Measurements from ENCODE around the gene FSTL4. TPM values are rescaled to one million over a fixed set of nuclear protein-coding genes. Genes with fewer than 3 reads are reported as not detected.

Gene FSTL4
- total and polyA plus RNA-seq, 2 of the 13 experiments (the other 11 are each of a cell fraction or from before 2014, with no cell fraction given) = 2.1 to 3.0 TPM

DNA sequence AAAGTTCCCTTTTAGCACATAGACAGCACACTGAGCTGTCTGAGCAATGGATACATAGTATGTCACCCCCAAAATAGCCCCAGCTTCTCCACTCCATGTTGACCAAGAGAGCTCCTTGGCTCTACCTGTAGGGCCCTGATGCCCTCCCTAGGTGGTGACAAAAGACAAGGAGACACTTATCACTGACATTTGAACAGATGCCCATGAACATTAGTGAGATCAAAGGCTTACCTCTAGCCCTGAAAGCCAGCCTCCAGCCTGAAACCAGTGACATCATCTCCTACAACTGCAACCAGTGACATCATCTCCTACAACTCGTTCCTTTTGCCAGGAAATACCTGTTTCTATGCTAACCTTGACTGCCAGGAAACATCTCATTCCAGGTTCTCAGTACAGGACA, 122.7 kb downstream of the FSTL4 start:
- Histone ChIP-seq H3K79me2 (ENCODE audit: insufficient read depth, low read length) (no peaks in the 10 kb centered on the region), H3K4me2 (ENCODE audit: low read depth, low read length) (no peak overlapping the region), H3K9me3 (ENCODE audit: low read length) (no peaks in the 10 kb centered on the region), H3K27ac (ENCODE audit: extremely low read length, insufficient read depth, low read length) (no peak overlapping the region), H4K20me1 (ENCODE audit: insufficient read depth, low read length) (no peaks in the 10 kb centered on the region), H3K4me1 (ENCODE audit: insufficient read depth, low read length) (peaks cover 14% of the 10 kb centered on the region; the same call in 1 of the 2 replicates), H3K4me3 (replicated peaks in 1 of 3; ENCODE audit: insufficient read depth in 1 of 3, low read depth in 2 of 3, low read length in 3 of 3) (no peak overlapping the region), H3K36me3 (replicated peaks in 1 of 2; ENCODE audit: control insufficient read depth in 1 of 2, insufficient read depth in 2 of 2, low read length in 2 of 2) (no peaks in the 10 kb centered on the region), H3K27me3 (ENCODE audit: control insufficient read depth in 1 of 2, insufficient read depth in 2 of 2, low read length in 2 of 2) (peaks cover 0 to 21% of the 10 kb centered on the region in 2 experiments; a peak in 2 of 5 replicates), H3K9ac (ENCODE audit: insufficient read depth, low read depth, low read length) (no peak overlapping the region), H2AFZ (ENCODE audit: low read length) (no peak overlapping the region)
- CTCF ChIA-PET (ENCODE audit: low intra/inter-chr PET ratio, low total read pairs) = no interaction called here
- ATAC-seq = peak; percentile 57; the same call in 2 of the 3 replicates
- in situ Hi-C loops (cut with HindIII; ENCODE audit: extremely low pct_ligation_motif_present, low pct_unique_long_range_greater_than_20kb) = no loop called here
- no TSS peak for BruUV-seq (replicated peaks)
- intact Hi-C loops (cut with micrococcal nuclease; ENCODE audit: unreplicated experiment) = no loop called here
- 0% methylated on average over 1 of the region's 1 CpG for WGBS (ENCODE audit: low lambda C conversion rate)
- POLR2A ChIA-PET = no interaction called here
- peak; percentile 13 for DNase-seq (ENCODE audit: low spot score)
- FAIRE-seq = no peak
- TF ChIP-seq, protein P1, sequence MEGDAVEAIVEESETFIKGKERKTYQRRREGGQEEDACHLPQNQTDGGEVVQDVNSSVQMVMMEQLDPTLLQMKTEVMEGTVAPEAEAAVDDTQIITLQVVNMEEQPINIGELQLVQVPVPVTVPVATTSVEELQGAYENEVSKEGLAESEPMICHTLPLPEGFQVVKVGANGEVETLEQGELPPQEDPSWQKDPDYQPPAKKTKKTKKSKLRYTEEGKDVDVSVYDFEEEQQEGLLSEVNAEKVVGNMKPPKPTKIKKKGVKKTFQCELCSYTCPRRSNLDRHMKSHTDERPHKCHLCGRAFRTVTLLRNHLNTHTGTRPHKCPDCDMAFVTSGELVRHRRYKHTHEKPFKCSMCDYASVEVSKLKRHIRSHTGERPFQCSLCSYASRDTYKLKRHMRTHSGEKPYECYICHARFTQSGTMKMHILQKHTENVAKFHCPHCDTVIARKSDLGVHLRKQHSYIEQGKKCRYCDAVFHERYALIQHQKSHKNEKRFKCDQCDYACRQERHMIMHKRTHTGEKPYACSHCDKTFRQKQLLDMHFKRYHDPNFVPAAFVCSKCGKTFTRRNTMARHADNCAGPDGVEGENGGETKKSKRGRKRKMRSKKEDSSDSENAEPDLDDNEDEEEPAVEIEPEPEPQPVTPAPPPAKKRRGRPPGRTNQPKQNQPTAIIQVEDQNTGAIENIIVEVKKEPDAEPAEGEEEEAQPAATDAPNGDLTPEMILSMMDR (CRISPR knock-in tag; IDR thresholded peaks at IDR 0.05) = peak; percentile 44
- TF ChIP-seq MTA3 (CRISPR knock-in tag; IDR thresholded peaks at IDR 0.05) (no peak), STAG1 (CRISPR knock-in tag; IDR thresholded peaks at IDR 0.05) (peak; percentile 39), ATF7 (IDR thresholded peaks at IDR 0.05) (peak; percentile 88), ATF7 (CRISPR knock-in tag; IDR thresholded peaks at IDR 0.05) (no peak), ESRRA (CRISPR knock-in tag; IDR thresholded peaks at IDR 0.05; ENCODE audit: low read depth) (no peak), TOPORS (CRISPR knock-in tag; IDR thresholded peaks at IDR 0.05) (no peak), SOX5 (CRISPR knock-in tag; IDR thresholded peaks at IDR 0.05; ENCODE audit: borderline replicate concordance) (no peak), CEBPG (CRISPR knock-in tag; IDR thresholded peaks at IDR 0.05) (no peak), ZNF570 (CRISPR knock-in tag; IDR thresholded peaks at IDR 0.05; ENCODE audit: borderline replicate concordance) (no peak), NKX3-1 (CRISPR knock-in tag; IDR thresholded peaks at IDR 0.05) (no peak), BCL6 (CRISPR knock-in tag; IDR thresholded peaks at IDR 0.05) (no peak), ISL2 (CRISPR knock-in tag; IDR thresholded peaks at IDR 0.05) (no peak), ZFP62 (CRISPR knock-in tag; IDR thresholded peaks at IDR 0.05) (no peak), AHR (CRISPR knock-in tag; IDR thresholded peaks at IDR 0.05) (no peak), SOX6 (IDR thresholded peaks at IDR 0.05) (no peak), SOX6 (CRISPR knock-in tag; IDR thresholded peaks at IDR 0.05) (no peak), ZNF776 (CRISPR knock-in tag; IDR thresholded peaks at IDR 0.05) (no peak), MLLT10 (CRISPR knock-in tag; IDR thresholded peaks at IDR 0.05) (no peak), ZNF768 (CRISPR knock-in tag; IDR thresholded peaks at IDR 0.05) (no peak), CREB1 (IDR thresholded peaks at IDR 0.05) (peak; percentile 74), CREB1 (CRISPR knock-in tag; IDR thresholded peaks at IDR 0.05) (no peak), MYNN (CRISPR knock-in tag; IDR thresholded peaks at IDR 0.05; ENCODE audit: low read depth) (no peak), ZBTB21 (CRISPR knock-in tag; IDR thresholded peaks at IDR 0.05) (peak; percentile 75; the same call in 1 of the 2 replicates)
- TF ChIP-seq, protein P2, sequence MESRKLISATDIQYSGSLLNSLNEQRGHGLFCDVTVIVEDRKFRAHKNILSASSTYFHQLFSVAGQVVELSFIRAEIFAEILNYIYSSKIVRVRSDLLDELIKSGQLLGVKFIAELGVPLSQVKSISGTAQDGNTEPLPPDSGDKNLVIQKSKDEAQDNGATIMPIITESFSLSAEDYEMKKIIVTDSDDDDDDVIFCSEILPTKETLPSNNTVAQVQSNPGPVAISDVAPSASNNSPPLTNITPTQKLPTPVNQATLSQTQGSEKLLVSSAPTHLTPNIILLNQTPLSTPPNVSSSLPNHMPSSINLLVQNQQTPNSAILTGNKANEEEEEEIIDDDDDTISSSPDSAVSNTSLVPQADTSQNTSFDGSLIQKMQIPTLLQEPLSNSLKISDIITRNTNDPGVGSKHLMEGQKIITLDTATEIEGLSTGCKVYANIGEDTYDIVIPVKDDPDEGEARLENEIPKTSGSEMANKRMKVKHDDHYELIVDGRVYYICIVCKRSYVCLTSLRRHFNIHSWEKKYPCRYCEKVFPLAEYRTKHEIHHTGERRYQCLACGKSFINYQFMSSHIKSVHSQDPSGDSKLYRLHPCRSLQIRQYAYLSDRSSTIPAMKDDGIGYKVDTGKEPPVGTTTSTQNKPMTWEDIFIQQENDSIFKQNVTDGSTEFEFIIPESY (CRISPR knock-in tag; IDR thresholded peaks at IDR 0.05) = no peak
- TF ChIP-seq, protein P3, sequence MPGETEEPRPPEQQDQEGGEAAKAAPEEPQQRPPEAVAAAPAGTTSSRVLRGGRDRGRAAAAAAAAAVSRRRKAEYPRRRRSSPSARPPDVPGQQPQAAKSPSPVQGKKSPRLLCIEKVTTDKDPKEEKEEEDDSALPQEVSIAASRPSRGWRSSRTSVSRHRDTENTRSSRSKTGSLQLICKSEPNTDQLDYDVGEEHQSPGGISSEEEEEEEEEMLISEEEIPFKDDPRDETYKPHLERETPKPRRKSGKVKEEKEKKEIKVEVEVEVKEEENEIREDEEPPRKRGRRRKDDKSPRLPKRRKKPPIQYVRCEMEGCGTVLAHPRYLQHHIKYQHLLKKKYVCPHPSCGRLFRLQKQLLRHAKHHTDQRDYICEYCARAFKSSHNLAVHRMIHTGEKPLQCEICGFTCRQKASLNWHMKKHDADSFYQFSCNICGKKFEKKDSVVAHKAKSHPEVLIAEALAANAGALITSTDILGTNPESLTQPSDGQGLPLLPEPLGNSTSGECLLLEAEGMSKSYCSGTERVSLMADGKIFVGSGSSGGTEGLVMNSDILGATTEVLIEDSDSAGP (CRISPR knock-in tag; IDR thresholded peaks at IDR 0.05; ENCODE audit: borderline replicate concordance) = no peak

Data from HepG2 (cell line).